Ascending aorta (tissue), 2 donors: Measurements from ENCODE around the gene CLGN. TPM values are rescaled to one million over a fixed set of nuclear protein-coding genes. Genes with fewer than 3 reads are reported as not detected.

ENCODE experiments used
- DNase-seq, 2 donors: peaks; one replicate each; pipeline ENCODE4 v3.0.0-alpha.2; 2019; ENCODE audit warnings: low spot score in 2 of 2
- H3K27ac ChIP-seq, 2 donors: fragments of 200-600 bp; sonication (generic); one replicate each; pipeline ENCODE4 v1.5.1; 2016 to 2017; ENCODE audit warnings: mild to moderate bottlenecking in 1 of 2
- H3K27me3 ChIP-seq: fragments of 200-600 bp; sonication (generic); one replicate; pipeline ENCODE4 v1.5.1; 2017
- H3K36me3 ChIP-seq, 2 donors: fragments of 200-600 bp; sonication (generic); one replicate each; pipeline ENCODE4 v1.5.1; 2016
- H3K4me1 ChIP-seq, 2 donors: fragments of 200-600 bp; sonication (generic); one replicate each; pipeline ENCODE4 v1.5.1; 2016 to 2017; ENCODE audit warnings: mild to moderate bottlenecking in 1 of 2
- H3K4me3 ChIP-seq, 2 donors: fragments of 200-600 bp; sonication (generic); one replicate each; pipeline ENCODE4 v1.5.1; 2016 to 2017; ENCODE audit warnings: mild to moderate bottlenecking in 1 of 2
- H3K9me3 ChIP-seq, 2 donors: fragments of 200-600 bp; sonication (generic); one replicate each; pipeline ENCODE4 v1.5.1; 2016
- intact Hi-C: fragments of 100-400 bp; cut with DNase I; formaldehyde crosslinking; loops from one replicate; pipeline ENCODE4 v1.15.1; 2023
- total RNA-seq: library from RNA; depleted of rRNA; stranded (reverse); fragments of >200 nt; gene quantifications from one replicate; pipeline ENCODE4 v1.1.0, GENCODE V29; 2016
- TF ChIP-seq, protein P1 (sequence below), 3 experiments: fragments of 200-600 bp in 2 of 3; fragments of 450-650 bp in 1 of 3; sonication (generic) in 2 of 3; IDR thresholded peaks; one replicate each; pipeline ENCODE4 v1.5.1; 2016 to 2019; ENCODE audit warnings: antibody characterized with exemption in 3 of 3, mild to moderate bottlenecking in 1 of 3, moderate library complexity in 1 of 3

Gene CLGN
- total RNA-seq, 1 donor from 2014 or later: not detected

DNA sequence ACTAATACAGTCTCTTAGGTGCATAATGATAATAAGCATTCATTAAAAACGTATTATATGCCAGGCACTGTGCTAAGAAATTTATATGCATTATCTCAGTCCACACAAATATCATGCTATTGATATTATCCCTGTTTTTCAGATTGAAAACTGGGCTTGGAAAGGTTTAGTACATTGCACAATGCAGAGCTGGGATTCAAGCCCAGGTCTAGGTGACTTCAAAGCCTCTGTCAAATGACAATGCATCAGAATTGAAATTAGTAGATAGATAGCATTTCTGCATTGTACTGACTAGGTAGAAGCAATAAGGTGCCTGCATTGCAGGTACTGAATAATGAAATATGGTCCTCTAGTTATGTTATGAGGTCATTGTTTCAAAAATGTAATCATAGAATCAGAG lies 72.2 kb downstream of the CLGN start:
- Histone ChIP-seq H3K27me3 (no peaks in the 10 kb centered on the region), H3K4me3 (no peak overlapping the region), H3K9me3 (no peaks in the 10 kb centered on the region), H3K36me3 (no peaks in the 10 kb centered on the region), H3K27ac (no peak overlapping the region), H3K4me1 (no peaks in the 10 kb centered on the region)
- TF ChIP-seq, protein P1, sequence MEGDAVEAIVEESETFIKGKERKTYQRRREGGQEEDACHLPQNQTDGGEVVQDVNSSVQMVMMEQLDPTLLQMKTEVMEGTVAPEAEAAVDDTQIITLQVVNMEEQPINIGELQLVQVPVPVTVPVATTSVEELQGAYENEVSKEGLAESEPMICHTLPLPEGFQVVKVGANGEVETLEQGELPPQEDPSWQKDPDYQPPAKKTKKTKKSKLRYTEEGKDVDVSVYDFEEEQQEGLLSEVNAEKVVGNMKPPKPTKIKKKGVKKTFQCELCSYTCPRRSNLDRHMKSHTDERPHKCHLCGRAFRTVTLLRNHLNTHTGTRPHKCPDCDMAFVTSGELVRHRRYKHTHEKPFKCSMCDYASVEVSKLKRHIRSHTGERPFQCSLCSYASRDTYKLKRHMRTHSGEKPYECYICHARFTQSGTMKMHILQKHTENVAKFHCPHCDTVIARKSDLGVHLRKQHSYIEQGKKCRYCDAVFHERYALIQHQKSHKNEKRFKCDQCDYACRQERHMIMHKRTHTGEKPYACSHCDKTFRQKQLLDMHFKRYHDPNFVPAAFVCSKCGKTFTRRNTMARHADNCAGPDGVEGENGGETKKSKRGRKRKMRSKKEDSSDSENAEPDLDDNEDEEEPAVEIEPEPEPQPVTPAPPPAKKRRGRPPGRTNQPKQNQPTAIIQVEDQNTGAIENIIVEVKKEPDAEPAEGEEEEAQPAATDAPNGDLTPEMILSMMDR (IDR thresholded peaks at IDR 0.05): no peak
- no peak for DNase-seq
- intact Hi-C loops: no loop called here

DNA sequence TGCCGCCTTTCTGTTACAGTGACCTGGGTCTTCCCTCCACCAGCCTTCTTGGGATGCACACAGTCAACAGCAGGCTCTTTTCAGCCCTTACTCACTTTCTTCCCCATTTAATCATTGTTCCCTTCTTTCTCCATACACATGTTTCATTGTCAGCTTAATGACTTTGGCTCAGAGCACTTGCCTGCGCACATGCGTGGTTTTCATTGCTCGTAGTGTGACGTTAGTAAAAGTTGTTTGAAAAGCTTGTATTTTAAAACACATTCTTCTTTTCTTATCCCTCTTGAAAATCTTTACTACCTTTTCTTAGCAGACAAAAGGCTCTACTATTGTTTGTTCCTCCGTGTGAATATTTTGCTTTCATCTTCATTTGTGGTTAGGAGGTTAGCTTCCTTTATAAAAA lies 73.7 kb downstream of the CLGN start:
- Histone ChIP-seq H3K27me3 (no peaks in the 10 kb centered on the region), H3K27ac (no peak overlapping the region), H3K36me3 (no peaks in the 10 kb centered on the region), H3K4me1 (no peaks in the 10 kb centered on the region), H3K4me3 (no peak overlapping the region), H3K9me3 (no peaks in the 10 kb centered on the region)
- no peak for DNase-seq
- intact Hi-C loops: no loop called here
- TF ChIP-seq, protein P1 (IDR thresholded peaks at IDR 0.05): no peak

DNA sequence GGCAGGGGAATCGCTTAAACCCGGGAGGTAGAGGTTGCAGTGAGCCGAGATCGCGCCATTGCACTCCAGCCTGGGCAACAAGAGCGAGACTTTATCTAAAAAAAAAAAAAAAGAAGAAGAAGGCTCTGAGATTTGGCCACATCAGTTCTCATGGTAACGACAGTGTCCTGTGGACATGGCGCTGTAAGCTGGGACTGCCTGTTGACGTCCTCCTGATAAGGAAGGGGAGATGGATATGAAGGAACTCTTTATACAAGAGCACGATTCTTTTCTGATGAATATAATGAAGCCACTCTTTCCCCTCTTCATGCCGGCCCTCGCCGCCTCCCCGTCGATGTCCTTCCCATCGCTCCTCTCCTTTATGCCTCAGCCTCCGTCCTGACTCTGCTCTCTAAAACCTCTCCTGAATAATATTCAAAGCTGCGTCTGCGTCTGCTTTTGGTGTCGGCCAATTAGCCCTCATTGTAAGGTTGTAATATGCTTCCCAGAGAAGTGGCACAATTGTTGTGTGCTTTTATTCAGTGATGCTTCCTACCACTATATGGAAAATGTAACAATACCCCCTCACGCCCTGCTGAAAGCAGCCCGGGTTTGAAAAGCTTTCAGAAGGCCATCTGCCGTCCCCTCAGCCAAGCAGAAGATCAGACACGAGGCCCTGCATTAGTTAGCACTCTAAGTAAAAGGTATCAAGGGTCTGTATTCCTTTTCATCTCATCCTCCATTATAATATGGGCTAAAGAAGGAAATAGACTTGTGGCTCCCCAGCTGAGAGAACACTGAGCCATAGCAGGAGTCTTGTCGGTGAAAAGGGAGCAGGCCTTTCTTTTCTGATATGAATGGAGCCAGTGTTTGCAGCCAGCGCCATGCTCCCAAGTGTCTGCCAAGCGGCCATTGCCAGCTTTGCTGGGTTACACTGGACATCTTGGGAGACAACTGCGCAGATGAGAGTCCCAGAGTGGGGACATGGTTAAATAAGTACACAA lies 76.1 kb downstream of the CLGN start:
- DNase-seq: no peak
- Histone ChIP-seq H3K4me3 (no peak overlapping the region), H3K27ac (no peak overlapping the region), H3K36me3 (no peaks in the 10 kb centered on the region), H3K27me3 (no peaks in the 10 kb centered on the region), H3K4me1 (no peaks in the 10 kb centered on the region), H3K9me3 (no peaks in the 10 kb centered on the region)
- intact Hi-C loops: no loop called here
- TF ChIP-seq, protein P1 (IDR thresholded peaks at IDR 0.05): no peak

DNA sequence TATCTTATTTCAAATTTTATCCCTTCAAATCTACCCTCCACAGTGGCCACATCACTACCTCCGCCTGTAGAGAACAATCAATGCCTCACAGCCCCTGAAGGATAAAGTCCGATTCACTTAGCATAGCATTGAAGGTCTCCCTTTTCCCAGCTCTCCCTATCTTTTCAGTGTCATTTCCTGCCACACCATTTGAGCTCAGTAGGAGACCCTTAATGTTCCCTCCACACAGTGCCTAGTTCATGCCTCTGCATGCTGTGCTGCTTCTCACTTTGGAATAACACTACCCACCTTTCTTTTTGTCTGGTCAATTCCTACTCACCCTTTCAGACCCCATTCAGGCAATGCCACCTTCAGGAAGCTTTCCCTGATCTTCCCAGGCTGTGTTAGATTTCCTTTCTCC lies 77.6 kb downstream of the CLGN start:
- intact Hi-C loops: no loop called here
- Histone ChIP-seq H3K4me3 (no peak overlapping the region), H3K27ac (no peak overlapping the region), H3K36me3 (no peaks in the 10 kb centered on the region), H3K27me3 (no peaks in the 10 kb centered on the region), H3K9me3 (no peaks in the 10 kb centered on the region), H3K4me1 (no peaks in the 10 kb centered on the region)
- DNase-seq: no peak
- TF ChIP-seq, protein P1 (IDR thresholded peaks at IDR 0.05): no peak

DNA sequence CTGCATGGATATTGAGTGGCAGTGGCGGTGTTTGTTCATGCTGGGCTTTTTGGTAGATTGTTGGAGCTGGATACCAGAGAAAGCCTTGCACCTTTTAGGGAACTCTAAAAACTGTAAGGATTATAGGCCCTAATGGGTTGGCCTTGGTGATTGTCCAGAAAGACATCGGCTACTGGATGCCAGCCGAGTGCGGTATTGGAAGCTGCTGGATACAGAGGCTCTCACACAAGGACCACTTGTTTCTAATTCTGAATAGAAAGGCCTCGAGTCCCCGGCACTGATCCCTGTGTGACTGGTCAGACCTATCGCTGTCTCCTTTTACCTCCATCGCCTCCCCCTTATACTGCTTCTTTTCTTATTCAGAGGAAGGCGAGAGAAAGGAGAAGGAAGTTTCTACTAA lies 81.3 kb downstream of the CLGN start:
- no peaks in the 10 kb centered on the region for H3K9me3 ChIP-seq
- H3K36me3 ChIP-seq: no peaks in the 10 kb centered on the region
- intact Hi-C loops: no loop called here
- no peak overlapping the region for H3K4me3 ChIP-seq
- no peak for DNase-seq
- no peaks in the 10 kb centered on the region for H3K27me3 ChIP-seq
- no peak overlapping the region for H3K27ac ChIP-seq
- TF ChIP-seq, protein P1 (IDR thresholded peaks at IDR 0.05): no peak
- H3K4me1 ChIP-seq: no peaks in the 10 kb centered on the region
